ENCODE results near the gene ABHD17C. TPM values are rescaled to one million over a fixed set of nuclear protein-coding genes. Genes with fewer than 3 reads are reported as not detected.

ABHD17C gene
- total RNA-seq, 4 donors from 2014 or later, result 0.63 to 2.4 (median 2.0) TPM

- Histone ChIP-seq H3K4me1 (no peaks in the 10 kb centered on the region), H3K27ac (no peak overlapping the region)
These were observed 33.0 kb upstream of the ABHD17C start for GRCh38 chr15:80662129-80662528.

GRCh38 chr15:80662757-80663553 is 32.2 kb upstream of the ABHD17C start:
- no peak for DNase-seq (ENCODE audit: low spot score in 2 of 2)
- Histone ChIP-seq H3K4me3 (no peak overlapping the region), H3K4me1 (no peaks in the 10 kb centered on the region), H3K36me3 (no peaks in the 10 kb centered on the region), H3K27me3 (no peaks in the 10 kb centered on the region), H3K9me3 (no peaks in the 10 kb centered on the region), H3K27ac (no peak overlapping the region)
- WGBS, 2 donors, result 82 to 84% methylated on average over 7 of the region's 7 CpGs
- TF ChIP-seq POLR2A (IDR thresholded peaks at IDR 0.05), result no peak
- no peak for TF ChIP-seq CTCF (IDR thresholded peaks at IDR 0.05)
- TF ChIP-seq EP300 (IDR thresholded peaks at IDR 0.05), result no peak

More at GRCh38 chr15:80662129-80662528, 33.0 kb upstream of the ABHD17C start:
- no peak overlapping the region for H3K4me3 ChIP-seq
- no peaks in the 10 kb centered on the region for H3K9me3 ChIP-seq
- no peak for TF ChIP-seq CTCF (IDR thresholded peaks at IDR 0.05)
- no peak for TF ChIP-seq POLR2A (IDR thresholded peaks at IDR 0.05)
- TF ChIP-seq EP300 (IDR thresholded peaks at IDR 0.05), result no peak
- no peaks in the 10 kb centered on the region for H3K27me3 ChIP-seq
- WGBS, 2 donors, result 31 to 33% methylated on average over 1 of the region's 1 CpG
- no peaks in the 10 kb centered on the region for H3K36me3 ChIP-seq
- DNase-seq (ENCODE audit: low spot score in 2 of 2), result no peak

GRCh38 chr15:80665151-80665550 is 30.0 kb upstream of the ABHD17C start:
- H3K27me3 ChIP-seq, result no peaks in the 10 kb centered on the region
- no peak overlapping the region for H3K4me3 ChIP-seq
- no peak for TF ChIP-seq POLR2A (IDR thresholded peaks at IDR 0.05)
- no peak for TF ChIP-seq EP300 (IDR thresholded peaks at IDR 0.05)
- no peak for TF ChIP-seq CTCF (IDR thresholded peaks at IDR 0.05)
- no peak for DNase-seq (ENCODE audit: low spot score in 2 of 2)
- H3K4me1 ChIP-seq, result no peaks in the 10 kb centered on the region
- no peaks in the 10 kb centered on the region for H3K9me3 ChIP-seq
- H3K36me3 ChIP-seq, result no peaks in the 10 kb centered on the region
- H3K27ac ChIP-seq, result no peak overlapping the region
- WGBS, 2 donors, result 74 to 75% methylated on average over 2 of the region's 2 CpGs

- no peak for TF ChIP-seq CTCF (IDR thresholded peaks at IDR 0.05)
- no peak for TF ChIP-seq EP300 (IDR thresholded peaks at IDR 0.05)
- no peak for TF ChIP-seq POLR2A (IDR thresholded peaks at IDR 0.05)
- Histone ChIP-seq H3K27me3 (no peaks in the 10 kb centered on the region), H3K9me3 (peaks cover 0 to 15% (median 0%) of the 10 kb centered on the region in 4 donors), H3K4me1 (no peaks in the 10 kb centered on the region), H3K36me3 (no peaks in the 10 kb centered on the region), H3K27ac (no peak overlapping the region), H3K4me3 (no peak overlapping the region)
- no peak for DNase-seq (ENCODE audit: low spot score in 2 of 2)
- WGBS, 2 donors, result 60 to 76% methylated on average over 4 of the region's 4 CpGs
These were observed 27.2 kb upstream of the ABHD17C start for GRCh38 chr15:80667936-80668335.

- no peak overlapping the region for H3K27ac ChIP-seq
- 75% methylated on average over 3 of the region's 3 CpGs for WGBS, 2 donors
- DNase-seq (ENCODE audit: low spot score in 2 of 2), result no peak
- peaks cover 0 to 15% (median 0%) of the 10 kb centered on the region in 4 donors for H3K9me3 ChIP-seq
- H3K36me3 ChIP-seq, result no peaks in the 10 kb centered on the region
- H3K4me3 ChIP-seq, result no peak overlapping the region
- H3K4me1 ChIP-seq, result no peaks in the 10 kb centered on the region
- TF ChIP-seq CTCF (IDR thresholded peaks at IDR 0.05), result no peak
- TF ChIP-seq POLR2A (IDR thresholded peaks at IDR 0.05), result no peak
- TF ChIP-seq EP300 (IDR thresholded peaks at IDR 0.05), result no peak
- no peaks in the 10 kb centered on the region for H3K27me3 ChIP-seq
These were observed 26.4 kb upstream of the ABHD17C start for GRCh38 chr15:80668546-80669236.

Data from tibial nerve (tissue), 4 donors.